ENCODE results near the gene GRK1. TPM values are rescaled to one million over a fixed set of nuclear protein-coding genes. Genes with fewer than 3 reads are reported as not detected.

GRK1 gene
- total RNA-seq, 2 donors from 2014 or later = 0.10 TPM; not detected in 1

- no peaks in the 10 kb centered on the region for H3K9me3 ChIP-seq
- no peaks in the 10 kb centered on the region for H3K27me3 ChIP-seq
- H3K27ac ChIP-seq = no peak overlapping the region
- no peaks in the 10 kb centered on the region for H3K4me1 ChIP-seq
- H3K9ac ChIP-seq (ENCODE audit: low read depth in 2 of 2, low read length in 2 of 2) = no peak overlapping the region
- no peak for DNase-seq
- H3K4me3 ChIP-seq = no peak overlapping the region
- TF ChIP-seq, protein P1, sequence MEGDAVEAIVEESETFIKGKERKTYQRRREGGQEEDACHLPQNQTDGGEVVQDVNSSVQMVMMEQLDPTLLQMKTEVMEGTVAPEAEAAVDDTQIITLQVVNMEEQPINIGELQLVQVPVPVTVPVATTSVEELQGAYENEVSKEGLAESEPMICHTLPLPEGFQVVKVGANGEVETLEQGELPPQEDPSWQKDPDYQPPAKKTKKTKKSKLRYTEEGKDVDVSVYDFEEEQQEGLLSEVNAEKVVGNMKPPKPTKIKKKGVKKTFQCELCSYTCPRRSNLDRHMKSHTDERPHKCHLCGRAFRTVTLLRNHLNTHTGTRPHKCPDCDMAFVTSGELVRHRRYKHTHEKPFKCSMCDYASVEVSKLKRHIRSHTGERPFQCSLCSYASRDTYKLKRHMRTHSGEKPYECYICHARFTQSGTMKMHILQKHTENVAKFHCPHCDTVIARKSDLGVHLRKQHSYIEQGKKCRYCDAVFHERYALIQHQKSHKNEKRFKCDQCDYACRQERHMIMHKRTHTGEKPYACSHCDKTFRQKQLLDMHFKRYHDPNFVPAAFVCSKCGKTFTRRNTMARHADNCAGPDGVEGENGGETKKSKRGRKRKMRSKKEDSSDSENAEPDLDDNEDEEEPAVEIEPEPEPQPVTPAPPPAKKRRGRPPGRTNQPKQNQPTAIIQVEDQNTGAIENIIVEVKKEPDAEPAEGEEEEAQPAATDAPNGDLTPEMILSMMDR (IDR thresholded peaks at IDR 0.05) = no peak
- intact Hi-C loops (cut with DNase I) = no loop called here
- no peaks in the 10 kb centered on the region for H3K36me3 ChIP-seq
Observed at GRCh38 chr13:113660066-113660465, 7.0 kb upstream of the GRK1 start.

DNA sequence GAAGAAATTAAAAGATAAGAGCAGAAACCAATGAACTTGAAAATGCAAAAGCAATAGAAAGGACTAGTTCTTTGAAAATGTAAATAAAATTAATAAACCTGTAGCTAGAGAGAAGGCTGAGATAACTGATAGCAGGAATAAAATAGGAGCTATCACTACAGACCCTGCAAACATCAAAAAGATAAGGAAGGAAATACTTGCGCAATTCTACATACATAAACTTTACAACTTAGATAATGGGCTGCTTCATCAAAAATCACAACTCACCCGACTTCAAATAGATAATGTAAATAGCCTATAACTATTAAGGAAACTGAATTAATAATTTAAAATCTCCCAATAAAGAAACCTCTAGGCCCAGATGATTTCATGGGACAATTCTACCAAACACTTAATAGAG, 5.5 kb upstream of the GRK1 start:
- H3K9ac ChIP-seq (ENCODE audit: low read depth in 2 of 2, low read length in 2 of 2) = no peak overlapping the region
- H3K27me3 ChIP-seq = no peaks in the 10 kb centered on the region
- DNase-seq = no peak
- no peaks in the 10 kb centered on the region for H3K36me3 ChIP-seq
- TF ChIP-seq, protein P1 (IDR thresholded peaks at IDR 0.05) = no peak
- H3K4me3 ChIP-seq = no peak overlapping the region
- no peak overlapping the region for H3K27ac ChIP-seq
- no peaks in the 10 kb centered on the region for H3K9me3 ChIP-seq
- intact Hi-C loops (cut with DNase I) = no loop called here
- no peaks in the 10 kb centered on the region for H3K4me1 ChIP-seq

DNA sequence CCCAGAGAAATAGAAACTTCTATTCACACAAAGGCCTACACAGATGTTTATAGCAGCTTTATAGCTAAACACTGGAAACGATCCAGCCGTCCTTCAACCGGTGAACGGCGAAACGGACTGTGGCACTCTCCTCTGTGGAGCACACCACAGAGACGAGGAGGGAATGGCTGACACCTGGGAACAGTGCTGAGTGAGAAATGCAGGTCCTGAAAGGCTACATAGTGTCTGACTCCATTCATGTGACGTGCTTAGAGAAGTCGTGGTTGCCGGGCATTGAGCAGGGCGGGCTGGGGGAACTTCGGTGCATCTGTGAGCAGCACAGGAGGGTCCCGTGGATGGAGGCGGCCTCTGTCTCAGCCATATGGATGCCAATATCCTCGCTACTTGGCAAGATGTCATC, 3.1 kb upstream of the GRK1 start:
- Histone ChIP-seq H3K4me1 (no peaks in the 10 kb centered on the region), H3K9ac (ENCODE audit: low read depth in 2 of 2, low read length in 2 of 2) (no peak overlapping the region), H3K36me3 (no peaks in the 10 kb centered on the region), H3K9me3 (no peaks in the 10 kb centered on the region), H3K27ac (no peak overlapping the region), H3K27me3 (no peaks in the 10 kb centered on the region), H3K4me3 (no peak overlapping the region)
- intact Hi-C loops (cut with DNase I) = no loop called here
- TF ChIP-seq, protein P1 (IDR thresholded peaks at IDR 0.05) = no peak
- peak; percentile 41 for DNase-seq

GRCh38 chr13:113664751-113665596, 2.0 kb upstream of the GRK1 start:
- H3K4me1 ChIP-seq = no peaks in the 10 kb centered on the region
- no peaks in the 10 kb centered on the region for H3K27me3 ChIP-seq
- no peak overlapping the region for H3K4me3 ChIP-seq
- intact Hi-C loops (cut with DNase I) = no loop called here
- H3K9me3 ChIP-seq = no peaks in the 10 kb centered on the region
- no peaks in the 10 kb centered on the region for H3K36me3 ChIP-seq
- TF ChIP-seq, protein P1 (IDR thresholded peaks at IDR 0.05) = no peak
- DNase-seq = no peak
- no peak overlapping the region for H3K9ac ChIP-seq (ENCODE audit: low read depth in 2 of 2, low read length in 2 of 2)
- H3K27ac ChIP-seq = no peak overlapping the region

DNA sequence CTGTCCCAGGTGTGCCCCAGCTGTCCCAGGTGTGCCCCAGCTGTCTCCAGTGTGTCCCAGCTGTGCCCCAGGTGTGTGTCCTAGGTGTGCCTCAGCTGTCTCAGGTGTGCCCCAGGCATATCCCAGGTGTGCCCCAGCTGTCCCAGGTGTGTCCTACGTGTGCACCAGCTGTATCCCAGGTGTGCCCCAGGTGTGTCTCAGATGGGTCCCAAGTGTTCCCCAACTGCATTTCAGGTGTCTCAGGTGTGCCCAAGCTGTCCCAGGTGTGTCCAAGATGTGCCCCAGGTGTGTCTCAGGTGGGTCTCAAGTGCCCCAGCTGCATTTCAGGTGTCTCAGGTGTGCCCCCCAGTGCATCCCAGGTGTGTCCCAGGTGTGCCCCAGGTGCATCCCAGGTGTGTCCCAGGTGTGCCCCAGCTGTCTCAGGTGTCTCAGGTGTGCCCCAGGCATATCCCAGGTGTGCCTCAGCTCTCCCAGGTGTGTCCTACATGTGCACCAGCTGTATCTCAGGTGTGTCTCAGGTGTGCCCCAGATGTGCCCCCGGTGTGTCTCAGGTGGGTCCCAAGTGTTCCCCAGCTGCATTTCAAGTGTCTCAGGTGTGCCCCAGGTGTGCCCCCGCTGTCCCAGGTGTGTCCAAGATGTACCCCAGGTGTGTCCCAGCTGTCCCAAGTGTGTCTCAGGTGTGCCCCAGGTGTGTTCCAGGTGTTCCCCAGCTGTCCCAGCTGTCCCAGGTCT, 1.3 kb upstream of the GRK1 start:
- Histone ChIP-seq H3K9ac (ENCODE audit: low read depth in 2 of 2, low read length in 2 of 2) (no peak overlapping the region), H3K27me3 (no peaks in the 10 kb centered on the region), H3K4me3 (no peak overlapping the region), H3K4me1 (no peaks in the 10 kb centered on the region), H3K9me3 (no peaks in the 10 kb centered on the region), H3K36me3 (no peaks in the 10 kb centered on the region), H3K27ac (no peak overlapping the region)
- intact Hi-C loops (cut with DNase I) = no loop called here
- no peak for DNase-seq
- TF ChIP-seq, protein P1 (IDR thresholded peaks at IDR 0.05) = no peak
